K562 (cell line): ENCODE data around the gene NELFA. TPM values are rescaled to one million over a fixed set of nuclear protein-coding genes. Genes with fewer than 3 reads are reported as not detected.

Experiments used
- CBX1 ChIP-seq: sonication (generic); IDR thresholded peaks from 2 replicates; pipeline ENCODE4 v1.6.1; 2016; ENCODE audit warnings: antibody characterized with exemption, low read depth, mild to moderate bottlenecking
- CTCFL ChIP-seq: IDR thresholded peaks from 2 replicates; pipeline ENCODE4 v1.6.1; 2011; ENCODE audit warnings: borderline replicate concordance, low read depth, mild to moderate bottlenecking, moderate library complexity, low read length; ENCODE audit not compliant: insufficient read depth, poor library complexity, severe bottlenecking
- MGA ChIP-seq: fragments of 450-650 bp; IDR thresholded peaks from 2 replicates; pipeline ENCODE4 v1.6.1; 2016; ENCODE audit warnings: mild to moderate bottlenecking, moderate library complexity
- RBM39 ChIP-seq: fragments of 200-400 bp; formaldehyde crosslinking; optimal IDR thresholded peaks from 2 replicates; pipeline ENCODE3; 2018; ENCODE audit warnings: low read depth, low read length
- SMAD2 ChIP-seq: fragments of 150-350 bp; IDR thresholded peaks from 2 replicates; pipeline ENCODE4 v1.6.1; 2014; ENCODE audit warnings: low read depth, mild to moderate bottlenecking, low read length
- SPI1 ChIP-seq: IDR thresholded peaks from 2 replicates; pipeline ENCODE4 v1.6.1; 2011; ENCODE audit warnings: low read depth, low read length, control low read depth, borderline replicate concordance
- TSHZ1 ChIP-seq: fragments of 250-450 bp; sonication (Bioruptor Pico); IDR thresholded peaks from 2 replicates; pipeline ENCODE4 v1.4.0; 2020; ENCODE audit warnings: mild to moderate bottlenecking, moderate library complexity
- ZNF232 ChIP-seq: sonication (generic); formaldehyde crosslinking; IDR thresholded peaks from 2 replicates; pipeline ENCODE4 v1.8.0; 2022; ENCODE audit warnings: mild to moderate bottlenecking, missing genetic modification reagents
- polyA plus RNA-seq, 8 experiments: library from polyadenylated mRNA; depleted of rRNA in 4 of 8; stranded (reverse) in 5 of 8; unstranded in 3 of 8; fragments of >200 nt; fragmentation: Nextera tagmentation in 2 of 8; fragmentation: Illumina TruSeq in 1 of 8; extraction: Ambion mirVana in 2 of 8; extraction: Trizol in 1 of 8; gene quantifications; 2 replicates each; pipeline versions ENCODE4 v1.2.1 to v1.2.3, GENCODE V29; 2011 to 2014; ENCODE audit warnings: inconsistent platforms in 1 of 8, missing spikeins in 1 of 8
- total RNA-seq, 7 experiments: library from RNA; depleted of rRNA in 6 of 7; stranded (reverse); fragments of >200 nt in 6 of 7; fragmentation: Illumina TruSeq in 2 of 7; extraction: Trizol in 2 of 7; gene quantifications; 2 replicates each; pipeline versions ENCODE4 v1.2.1 to v1.2.3, GENCODE V29; 2011 to 2021; ENCODE audit warnings: low replicate concordance in 1 of 7

Gene NELFA
- total and polyA plus RNA-seq, 9 of the 15 experiments (the other 6 are each of a cell fraction or from before 2014, with no cell fraction given), result 0.76 to 59.6 (median 14.8) TPM

DNA sequence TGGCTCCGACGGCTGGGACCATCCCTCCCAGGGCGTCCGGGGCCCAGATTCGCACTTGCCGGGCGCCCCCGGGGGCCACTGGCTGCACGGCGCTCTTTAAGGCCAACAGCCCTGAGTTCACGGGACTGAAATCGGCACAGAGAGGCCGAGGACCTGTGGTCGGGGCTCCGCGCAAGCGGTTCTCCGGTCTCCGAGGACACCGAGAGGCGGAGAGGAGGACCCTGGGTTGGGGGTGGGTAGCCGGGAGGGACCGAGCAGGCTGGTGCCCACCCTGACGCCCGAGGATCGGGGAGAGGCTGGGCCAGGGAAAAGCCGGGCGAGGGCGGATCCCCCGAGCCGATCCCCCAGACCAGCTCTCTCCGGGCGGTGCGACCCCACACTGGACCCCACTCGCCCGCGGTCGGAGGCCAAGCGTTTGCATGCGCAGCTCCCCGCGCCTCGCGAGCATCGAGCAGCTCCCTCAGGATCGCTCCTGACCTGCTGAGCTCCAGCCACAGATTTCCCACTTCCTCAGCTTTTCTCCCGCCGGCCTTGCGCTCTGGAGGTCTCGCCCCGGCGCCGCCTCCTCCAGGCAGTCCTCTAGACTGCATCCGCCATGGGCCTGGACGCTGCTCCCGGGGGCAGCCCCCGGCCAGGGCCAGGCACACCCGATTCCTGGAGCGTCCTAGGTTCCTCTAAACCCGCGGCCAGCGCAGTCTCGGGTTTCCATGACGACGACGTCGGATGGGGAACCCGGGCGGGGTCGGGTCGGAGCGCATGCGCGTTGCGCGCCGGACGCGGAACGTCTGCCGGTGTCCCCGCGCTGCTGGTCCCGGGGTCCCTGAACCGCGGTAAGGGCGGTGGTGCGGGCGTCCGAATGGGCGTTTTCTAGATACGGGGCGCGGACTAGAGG is 32.7 kb upstream of the NELFA start (continued):
- TF ChIP-seq CTCFL (no peak), SMAD2 (no peak), CBX1 (peak; percentile 97), RBM39 (no peak), SPI1 (no peak), ZNF232 (CRISPR knock-in tag) (no peak), TSHZ1 (no peak), MGA (no peak)
